ENCODE measurements around the gene ADPRHL1.

DNA sequence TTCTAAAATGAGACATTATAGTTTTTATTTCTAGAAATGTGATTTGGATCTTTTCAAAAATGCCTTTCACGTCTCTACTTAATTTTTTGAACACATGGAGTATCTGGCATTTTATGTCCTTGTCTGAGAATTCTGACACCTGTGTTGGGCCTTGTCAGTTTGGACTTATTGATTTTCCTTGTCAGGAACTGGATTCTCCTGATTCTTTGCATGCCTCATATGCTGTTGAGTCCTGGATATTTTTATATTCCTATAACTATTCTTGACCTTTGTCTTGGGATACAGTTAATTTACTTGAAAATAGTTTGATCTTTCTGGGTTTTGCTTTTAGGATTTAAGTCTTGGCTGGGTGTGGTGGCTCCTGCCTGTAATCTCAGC lies 10.3 kb downstream of the ADPRHL1 start:
- TF ChIP-seq POLR2A (IDR thresholded peaks at IDR 0.05) (no peak), POLR2AphosphoS5 (IDR thresholded peaks at IDR 0.05) (no peak)
- TF ChIP-seq, protein P1, sequence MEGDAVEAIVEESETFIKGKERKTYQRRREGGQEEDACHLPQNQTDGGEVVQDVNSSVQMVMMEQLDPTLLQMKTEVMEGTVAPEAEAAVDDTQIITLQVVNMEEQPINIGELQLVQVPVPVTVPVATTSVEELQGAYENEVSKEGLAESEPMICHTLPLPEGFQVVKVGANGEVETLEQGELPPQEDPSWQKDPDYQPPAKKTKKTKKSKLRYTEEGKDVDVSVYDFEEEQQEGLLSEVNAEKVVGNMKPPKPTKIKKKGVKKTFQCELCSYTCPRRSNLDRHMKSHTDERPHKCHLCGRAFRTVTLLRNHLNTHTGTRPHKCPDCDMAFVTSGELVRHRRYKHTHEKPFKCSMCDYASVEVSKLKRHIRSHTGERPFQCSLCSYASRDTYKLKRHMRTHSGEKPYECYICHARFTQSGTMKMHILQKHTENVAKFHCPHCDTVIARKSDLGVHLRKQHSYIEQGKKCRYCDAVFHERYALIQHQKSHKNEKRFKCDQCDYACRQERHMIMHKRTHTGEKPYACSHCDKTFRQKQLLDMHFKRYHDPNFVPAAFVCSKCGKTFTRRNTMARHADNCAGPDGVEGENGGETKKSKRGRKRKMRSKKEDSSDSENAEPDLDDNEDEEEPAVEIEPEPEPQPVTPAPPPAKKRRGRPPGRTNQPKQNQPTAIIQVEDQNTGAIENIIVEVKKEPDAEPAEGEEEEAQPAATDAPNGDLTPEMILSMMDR (IDR thresholded peaks at IDR 0.05) = no peak

Data from sigmoid colon (tissue), 4 donors.